ENCODE results near the gene GALNT10. TPM values are rescaled to one million over a fixed set of nuclear protein-coding genes. Genes with fewer than 3 reads are reported as not detected.
A peak's percentile ranks its signal among the peaks of the same experiment; 100 is the strongest.

The GALNT10 gene
- total RNA-seq, 1 donor from 2014 or later, result 11.5 TPM

DNA sequence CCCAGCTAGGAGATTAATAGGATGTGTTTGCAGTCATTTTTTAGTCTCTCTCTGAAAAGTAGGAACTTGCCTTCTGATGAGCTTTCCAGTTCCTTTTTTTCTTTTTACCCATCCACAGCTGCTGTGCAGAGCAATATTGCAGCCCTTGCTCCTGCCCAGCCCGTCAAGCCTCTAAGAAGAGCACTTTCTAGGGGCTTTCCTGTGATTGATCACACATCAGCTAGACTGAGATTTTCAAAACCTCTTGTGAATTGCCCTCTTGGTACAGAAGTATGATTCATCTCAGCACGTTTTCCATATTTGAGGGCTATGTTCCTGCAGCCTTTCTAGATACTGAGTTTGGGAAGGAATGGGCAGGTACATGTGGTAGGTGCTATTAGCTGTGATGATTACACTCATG lies 93.9 kb downstream of the GALNT10 start:
- Histone ChIP-seq H3K4me3 (no peak overlapping the region), H3K27ac (no peak overlapping the region), H3K27me3 (no peaks in the 10 kb centered on the region), H3K36me3 (no peaks in the 10 kb centered on the region), H3K4me1 (peaks cover 23% of the 10 kb centered on the region), H3K9me3 (no peaks in the 10 kb centered on the region)
- intact Hi-C loops (cut with DNase I), result no loop called here
- DNase-seq (ENCODE audit: extremely low spot score in 2 of 2), result no peak
- TF ChIP-seq POLR2AphosphoS5 (IDR thresholded peaks at IDR 0.05; ENCODE audit: insufficient read depth in 1 of 2, low read depth in 1 of 2) (no peak), POLR2A (IDR thresholded peaks at IDR 0.05) (no peak)
- TF ChIP-seq, protein P1, sequence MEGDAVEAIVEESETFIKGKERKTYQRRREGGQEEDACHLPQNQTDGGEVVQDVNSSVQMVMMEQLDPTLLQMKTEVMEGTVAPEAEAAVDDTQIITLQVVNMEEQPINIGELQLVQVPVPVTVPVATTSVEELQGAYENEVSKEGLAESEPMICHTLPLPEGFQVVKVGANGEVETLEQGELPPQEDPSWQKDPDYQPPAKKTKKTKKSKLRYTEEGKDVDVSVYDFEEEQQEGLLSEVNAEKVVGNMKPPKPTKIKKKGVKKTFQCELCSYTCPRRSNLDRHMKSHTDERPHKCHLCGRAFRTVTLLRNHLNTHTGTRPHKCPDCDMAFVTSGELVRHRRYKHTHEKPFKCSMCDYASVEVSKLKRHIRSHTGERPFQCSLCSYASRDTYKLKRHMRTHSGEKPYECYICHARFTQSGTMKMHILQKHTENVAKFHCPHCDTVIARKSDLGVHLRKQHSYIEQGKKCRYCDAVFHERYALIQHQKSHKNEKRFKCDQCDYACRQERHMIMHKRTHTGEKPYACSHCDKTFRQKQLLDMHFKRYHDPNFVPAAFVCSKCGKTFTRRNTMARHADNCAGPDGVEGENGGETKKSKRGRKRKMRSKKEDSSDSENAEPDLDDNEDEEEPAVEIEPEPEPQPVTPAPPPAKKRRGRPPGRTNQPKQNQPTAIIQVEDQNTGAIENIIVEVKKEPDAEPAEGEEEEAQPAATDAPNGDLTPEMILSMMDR (IDR thresholded peaks at IDR 0.05), result no peak

DNA sequence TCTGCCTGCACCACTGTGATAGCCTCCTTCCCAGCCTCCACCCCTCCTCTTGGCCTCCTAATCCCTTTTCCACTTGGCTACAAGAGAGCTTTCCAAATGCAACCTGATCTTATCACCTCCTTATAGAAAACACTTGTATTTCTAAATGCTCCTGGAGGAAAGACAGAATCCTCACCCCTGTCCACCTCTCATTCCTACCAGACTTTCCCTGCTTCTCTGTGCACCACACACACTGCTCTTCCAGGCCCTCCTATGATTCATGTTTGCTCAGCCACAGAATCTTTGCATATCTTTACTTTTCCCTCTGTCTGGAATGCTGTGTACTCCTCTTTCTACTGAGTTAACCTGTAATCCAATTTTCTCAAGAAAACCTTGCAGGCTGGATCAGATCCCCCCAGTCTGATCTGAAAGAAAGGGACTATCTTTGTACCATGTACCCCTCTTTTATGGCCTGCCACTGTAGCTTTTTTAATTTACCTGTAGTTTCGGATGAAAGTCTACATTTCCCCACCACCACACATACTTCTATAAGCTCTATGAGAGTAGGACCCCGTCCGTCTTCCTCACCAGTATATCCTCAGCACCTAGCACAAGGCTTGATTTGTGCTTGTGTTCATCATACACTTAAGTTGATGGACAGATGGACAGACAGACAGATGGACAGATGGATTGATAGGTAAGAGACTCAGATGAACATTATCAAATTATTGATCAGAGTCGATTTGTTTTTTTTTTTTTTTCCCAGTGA lies 95.3 kb downstream of the GALNT10 start:
- intact Hi-C loops (cut with DNase I), result no loop called here
- Histone ChIP-seq H3K4me1 (peaks cover 23% of the 10 kb centered on the region), H3K4me3 (no peak overlapping the region)

GRCh38 chr5:154286557-154286956 lies 96.0 kb downstream of the GALNT10 start:
- TF ChIP-seq, protein P1 (IDR thresholded peaks at IDR 0.05), result no peak
- DNase-seq (ENCODE audit: extremely low spot score in 2 of 2), result peak in 1 of 2 donors; percentile 58
- intact Hi-C loops (cut with DNase I), result no loop called here

More for the DNA sequence above, 95.3 kb downstream of the GALNT10 start:
- Histone ChIP-seq H3K9me3 (no peaks in the 10 kb centered on the region), H3K27ac (no peak overlapping the region), H3K27me3 (no peaks in the 10 kb centered on the region), H3K36me3 (no peaks in the 10 kb centered on the region)
- DNase-seq (ENCODE audit: extremely low spot score in 2 of 2), result peak in 1 of 2 donors; percentile 25
- TF ChIP-seq, protein P1 (IDR thresholded peaks at IDR 0.05), result no peak
- TF ChIP-seq POLR2AphosphoS5 (IDR thresholded peaks at IDR 0.05; ENCODE audit: insufficient read depth in 1 of 2, low read depth in 1 of 2) (no peak), POLR2A (IDR thresholded peaks at IDR 0.05) (no peak)

DNA sequence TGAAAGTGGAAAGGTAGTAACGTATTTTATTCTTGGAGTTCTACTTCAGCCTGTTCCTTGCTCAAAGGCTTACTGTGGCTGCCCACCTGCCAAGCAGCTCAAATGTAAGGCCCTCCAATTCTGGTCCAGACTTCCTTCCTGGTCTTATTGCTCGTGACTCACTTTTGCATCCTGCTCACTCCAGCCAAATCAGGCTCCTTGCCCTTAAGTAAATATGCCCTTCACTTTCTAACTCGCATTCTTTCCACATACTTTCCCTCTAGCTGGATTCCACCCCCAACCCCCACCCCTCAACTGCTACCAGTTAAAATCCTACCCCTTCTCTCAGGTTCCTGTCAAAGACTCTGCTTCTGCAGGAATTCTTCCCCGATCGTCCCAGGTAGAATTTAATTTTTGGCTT lies 96.6 kb downstream of the GALNT10 start:
- Histone ChIP-seq H3K4me1 (peaks cover 23% of the 10 kb centered on the region), H3K27ac (peak overlapping the region; percentile 18), H3K27me3 (no peaks in the 10 kb centered on the region), H3K9me3 (no peaks in the 10 kb centered on the region), H3K4me3 (no peak overlapping the region), H3K36me3 (no peaks in the 10 kb centered on the region)
- TF ChIP-seq POLR2AphosphoS5 (IDR thresholded peaks at IDR 0.05; ENCODE audit: insufficient read depth in 1 of 2, low read depth in 1 of 2), result peak in 1 of 2 donors; percentile 35
- TF ChIP-seq POLR2A (IDR thresholded peaks at IDR 0.05), result no peak
- intact Hi-C loops (cut with DNase I), result no loop called here
- DNase-seq (ENCODE audit: extremely low spot score in 2 of 2), result peak in 1 of 2 donors; percentile 65

More at GRCh38 chr5:154286557-154286956, 96.0 kb downstream of the GALNT10 start:
- no peaks in the 10 kb centered on the region for H3K36me3 ChIP-seq
- peak overlapping the region; percentile 18 for H3K27ac ChIP-seq
- H3K4me3 ChIP-seq, result no peak overlapping the region
- H3K9me3 ChIP-seq, result no peaks in the 10 kb centered on the region
- H3K27me3 ChIP-seq, result no peaks in the 10 kb centered on the region
- peaks cover 23% of the 10 kb centered on the region for H3K4me1 ChIP-seq

- intact Hi-C loops (cut with DNase I), result no loop called here
- peak in 1 of 2 donors; percentile 62 for DNase-seq (ENCODE audit: extremely low spot score in 2 of 2)
- no peak overlapping the region for H3K4me3 ChIP-seq
These were observed 97.6 kb downstream of the GALNT10 start for GRCh38 chr5:154288145-154288544.

More at GRCh38 chr5:154288145-154288544, 97.6 kb downstream of the GALNT10 start:
- Histone ChIP-seq H3K9me3 (no peaks in the 10 kb centered on the region), H3K27ac (peak overlapping the region; percentile 18), H3K27me3 (no peaks in the 10 kb centered on the region), H3K36me3 (no peaks in the 10 kb centered on the region), H3K4me1 (peaks cover 23% of the 10 kb centered on the region)
- no peak for TF ChIP-seq POLR2AphosphoS5 (IDR thresholded peaks at IDR 0.05; ENCODE audit: insufficient read depth in 1 of 2, low read depth in 1 of 2)
- TF ChIP-seq, protein P1 (IDR thresholded peaks at IDR 0.05), result no peak
- no peak for TF ChIP-seq POLR2A (IDR thresholded peaks at IDR 0.05)
